Endodermal cell (in vitro differentiated cells): ENCODE measurements around the gene PSME3IP1. TPM values are rescaled to one million over a fixed set of nuclear protein-coding genes. Genes with fewer than 3 reads are reported as not detected.

ENCODE experiments used
- DNase-seq: peaks from one replicate; pipeline ENCODE4 v3.0.0-alpha.2; 2017
- H3K27ac ChIP-seq: 2 replicates; pipeline ENCODE4 v1.5.1; 2013; ENCODE audit warnings: mild to moderate bottlenecking, low read depth, low read length, moderate library complexity
- H3K27me3 ChIP-seq: 2 replicates; pipeline ENCODE4 v1.6.1; 2013; ENCODE audit warnings: mild to moderate bottlenecking, low read length, moderate library complexity; ENCODE audit not compliant: insufficient read depth, control insufficient read depth, poor library complexity, severe bottlenecking
- H3K36me3 ChIP-seq: 2 replicates; pipeline ENCODE4 v1.7.0; 2013; ENCODE audit warnings: mild to moderate bottlenecking, low read length, moderate library complexity; ENCODE audit not compliant: control insufficient read depth, insufficient read depth
- H3K4me1 ChIP-seq: one replicate; pipeline ENCODE4 v1.7.0; 2013; ENCODE audit warnings: low read length; ENCODE audit not compliant: control insufficient read depth, insufficient read depth
- H3K4me3 ChIP-seq: 2 replicates; pipeline ENCODE4 v1.5.1; 2013; ENCODE audit warnings: mild to moderate bottlenecking, low read length, moderate library complexity
- H3K9ac ChIP-seq: 2 replicates; pipeline ENCODE4 v1.6.1; 2013; ENCODE audit warnings: mild to moderate bottlenecking, low read length, moderate library complexity; ENCODE audit not compliant: poor library complexity, severe bottlenecking; ENCODE audit errors: extremely low read depth
- H3K9me3 ChIP-seq: 2 replicates; pipeline ENCODE4 v1.6.1; 2013; ENCODE audit warnings: mild to moderate bottlenecking, low read length, moderate library complexity; ENCODE audit not compliant: control insufficient read depth
- H3K27ac Mint-ChIP-seq: 2 replicates; pipeline ENCODE4 v1.8.0; 2020; ENCODE audit warnings: mixed read lengths
- H3K27me3 Mint-ChIP-seq: 2 replicates; pipeline ENCODE4 v1.8.0; 2021; ENCODE audit warnings: mild to moderate bottlenecking, mixed read lengths; ENCODE audit not compliant: insufficient read depth
- H3K36me3 Mint-ChIP-seq: 2 replicates; pipeline ENCODE4 v1.8.0; 2020; ENCODE audit warnings: low read depth, mixed read lengths
- H3K4me1 Mint-ChIP-seq: 2 replicates; pipeline ENCODE4 v1.8.0; 2020; ENCODE audit warnings: mixed read lengths
- H3K4me3 Mint-ChIP-seq: 2 replicates; pipeline ENCODE4 v1.8.0; 2020; ENCODE audit warnings: mild to moderate bottlenecking, moderate library complexity, mixed read lengths
- H3K9me3 Mint-ChIP-seq: 2 replicates; pipeline ENCODE4 v1.8.0; 2020; ENCODE audit warnings: mild to moderate bottlenecking, mixed read lengths
- WGBS, 2 experiments: methylation state at CpG; one replicate each; pipeline versions ENCODE4 v1.1.5 to v1.1.7; 2013; ENCODE audit warnings: missing lambda C conversion rate in 2 of 2, mixed read lengths in 1 of 2; ENCODE audit not compliant: insufficient coverage in 1 of 2, insufficient read length in 1 of 2; 5-methylcytosine and 5-hydroxymethylcytosine counted together
- total RNA-seq, 2 donors: library from RNA; stranded (reverse); fragmentation: NEBNext Ultra II Directional in 1 of 2; extraction: Animal tissue kit (Norgen Biotek cat#: 25700) in 1 of 2; gene quantifications; 2 replicates in 1 of 2; 3 replicates in 1 of 2; pipeline ENCODE4 v1.2.1, GENCODE V29; 2021
- TF ChIP-seq, protein P1 (sequence below): fragments of 200-600 bp; sonication (generic); conservative IDR thresholded peaks from 2 replicates; pipeline ENCODE4 v1.5.0; 2021; ENCODE audit warnings: antibody characterized with exemption, mild to moderate bottlenecking

Gene PSME3IP1
- total RNA-seq, 2 donors from 2014 or later = 94.2 to 102 TPM

DNA sequence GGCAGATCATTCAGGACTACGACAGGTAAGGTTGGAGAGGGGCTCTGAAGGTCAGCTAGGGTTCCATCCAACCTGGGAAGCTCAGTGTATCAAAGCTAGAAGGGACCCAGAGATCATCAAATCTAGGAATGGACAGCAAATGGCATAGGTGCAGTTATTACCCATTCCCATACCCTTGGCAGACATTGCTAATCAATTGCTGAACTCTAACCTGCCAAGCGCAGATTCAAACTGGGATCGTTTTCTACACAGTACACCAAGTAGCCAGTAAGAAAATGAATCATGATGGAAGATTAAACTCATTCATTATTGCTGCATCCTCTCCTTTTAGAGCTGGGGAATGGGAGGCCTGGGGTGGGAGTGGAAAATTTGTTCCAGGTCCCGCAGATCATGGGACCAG lies 59.9 kb downstream of the PSME3IP1 start:
- H3K4me3 ChIP-seq = no peak overlapping the region
- WGBS, 2 experiments = 91 to 96% methylated on average over 4 of the region's 4 CpGs
- no peaks in the 10 kb centered on the region for H3K4me1 Mint-ChIP-seq

DNA sequence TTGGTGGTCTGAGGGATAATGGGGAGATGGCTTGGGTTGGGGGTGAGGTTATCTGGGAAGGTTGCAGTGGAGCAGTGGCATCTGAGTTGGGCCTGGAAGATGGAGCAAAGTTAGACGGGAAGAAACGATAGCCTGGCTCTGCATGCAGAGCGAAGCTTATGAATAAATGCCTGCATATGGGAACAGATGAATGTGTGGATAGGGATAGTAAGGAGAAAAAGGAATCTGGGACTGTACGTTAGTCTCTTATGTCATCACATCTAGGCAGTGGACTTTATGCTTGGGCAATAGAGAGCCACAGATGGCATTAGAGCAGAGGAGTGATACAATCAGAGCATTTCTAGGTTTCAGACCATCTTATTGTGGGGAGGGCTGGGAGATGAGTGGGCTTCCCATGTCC lies 60.5 kb downstream of the PSME3IP1 start:
- no peak overlapping the region for H3K9ac ChIP-seq
- WGBS, 2 experiments = 88 to 97% methylated on average over 4 of the region's 4 CpGs
- H3K27ac ChIP-seq = no peak overlapping the region
- no peaks in the 10 kb centered on the region for H3K27me3 ChIP-seq
- H3K27me3 Mint-ChIP-seq = no peaks in the 10 kb centered on the region
- no peaks in the 10 kb centered on the region for H3K36me3 ChIP-seq
- H3K4me3 Mint-ChIP-seq = no peak overlapping the region
- no peaks in the 10 kb centered on the region for H3K4me1 ChIP-seq
- no peak overlapping the region for H3K27ac Mint-ChIP-seq
- H3K9me3 ChIP-seq = no peaks in the 10 kb centered on the region
- H3K4me3 ChIP-seq = no peak overlapping the region
- DNase-seq = no peak
- H3K4me1 Mint-ChIP-seq = no peaks in the 10 kb centered on the region
- TF ChIP-seq, protein P1, sequence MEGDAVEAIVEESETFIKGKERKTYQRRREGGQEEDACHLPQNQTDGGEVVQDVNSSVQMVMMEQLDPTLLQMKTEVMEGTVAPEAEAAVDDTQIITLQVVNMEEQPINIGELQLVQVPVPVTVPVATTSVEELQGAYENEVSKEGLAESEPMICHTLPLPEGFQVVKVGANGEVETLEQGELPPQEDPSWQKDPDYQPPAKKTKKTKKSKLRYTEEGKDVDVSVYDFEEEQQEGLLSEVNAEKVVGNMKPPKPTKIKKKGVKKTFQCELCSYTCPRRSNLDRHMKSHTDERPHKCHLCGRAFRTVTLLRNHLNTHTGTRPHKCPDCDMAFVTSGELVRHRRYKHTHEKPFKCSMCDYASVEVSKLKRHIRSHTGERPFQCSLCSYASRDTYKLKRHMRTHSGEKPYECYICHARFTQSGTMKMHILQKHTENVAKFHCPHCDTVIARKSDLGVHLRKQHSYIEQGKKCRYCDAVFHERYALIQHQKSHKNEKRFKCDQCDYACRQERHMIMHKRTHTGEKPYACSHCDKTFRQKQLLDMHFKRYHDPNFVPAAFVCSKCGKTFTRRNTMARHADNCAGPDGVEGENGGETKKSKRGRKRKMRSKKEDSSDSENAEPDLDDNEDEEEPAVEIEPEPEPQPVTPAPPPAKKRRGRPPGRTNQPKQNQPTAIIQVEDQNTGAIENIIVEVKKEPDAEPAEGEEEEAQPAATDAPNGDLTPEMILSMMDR = no peak
- H3K9me3 Mint-ChIP-seq = no peaks in the 10 kb centered on the region
- no peaks in the 10 kb centered on the region for H3K36me3 Mint-ChIP-seq

More for the DNA sequence above, 59.9 kb downstream of the PSME3IP1 start:
- Mint-ChIP-seq H3K27me3 (no peaks in the 10 kb centered on the region), H3K9me3 (no peaks in the 10 kb centered on the region), H3K36me3 (no peaks in the 10 kb centered on the region), H3K27ac (no peak overlapping the region), H3K4me3 (no peak overlapping the region)
- TF ChIP-seq, protein P1 = no peak
- Histone ChIP-seq H3K4me1 (no peaks in the 10 kb centered on the region), H3K9ac (no peak overlapping the region), H3K36me3 (no peaks in the 10 kb centered on the region), H3K9me3 (no peaks in the 10 kb centered on the region), H3K27ac (no peak overlapping the region), H3K27me3 (no peaks in the 10 kb centered on the region)
- no peak for DNase-seq

DNA sequence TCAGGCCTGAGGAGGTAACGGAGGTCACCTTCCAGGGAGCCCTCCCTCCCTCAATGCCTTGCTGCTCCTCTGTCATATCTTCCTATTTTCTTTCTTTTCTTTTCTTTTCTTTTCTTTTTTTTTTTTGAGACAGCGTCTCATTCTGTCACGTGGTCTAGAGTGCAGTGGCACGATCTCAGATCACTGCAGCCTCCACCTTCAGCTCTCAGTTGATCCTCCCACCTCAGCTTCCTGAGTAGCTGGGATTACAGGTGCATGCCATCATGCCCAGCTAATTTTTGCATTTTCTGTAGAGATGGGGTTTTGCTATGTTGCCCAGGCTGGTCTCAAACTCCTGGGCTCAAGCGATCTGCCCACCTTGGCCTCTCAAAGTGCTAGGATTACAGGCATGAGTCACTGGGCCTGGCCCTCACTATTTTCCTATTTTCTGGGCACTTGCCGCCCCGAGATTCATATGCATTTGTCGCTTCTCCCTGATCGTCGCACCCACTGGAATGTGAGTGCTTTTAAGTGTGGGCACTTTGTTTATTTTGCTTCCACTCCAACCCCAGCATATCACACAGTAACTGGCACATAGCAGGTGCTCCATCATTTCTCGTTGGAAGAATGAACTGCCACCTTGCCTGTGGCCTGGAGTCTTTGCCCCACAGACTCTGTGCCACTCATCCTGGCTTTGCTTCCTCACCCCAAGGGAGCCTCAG lies 61.7 kb downstream of the PSME3IP1 start:
- WGBS, 2 experiments = 90 to 91% methylated on average over 4 to 11 of the region's 11 CpGs
- Mint-ChIP-seq H3K27me3 (no peaks in the 10 kb centered on the region), H3K36me3 (no peaks in the 10 kb centered on the region), H3K9me3 (no peaks in the 10 kb centered on the region), H3K4me1 (no peaks in the 10 kb centered on the region), H3K4me3 (no peak overlapping the region), H3K27ac (peak overlapping the region; percentile 24)
- Histone ChIP-seq H3K9me3 (no peaks in the 10 kb centered on the region), H3K27me3 (no peaks in the 10 kb centered on the region), H3K4me3 (no peak overlapping the region), H3K4me1 (no peaks in the 10 kb centered on the region), H3K27ac (no peak overlapping the region), H3K9ac (no peak overlapping the region), H3K36me3 (no peaks in the 10 kb centered on the region)
- no peak for DNase-seq
- TF ChIP-seq, protein P1 = no peak
